Large intestine (tissue), 3 donors: Measurements from ENCODE around the gene DDX24. TPM values are rescaled to one million over a fixed set of nuclear protein-coding genes. Genes with fewer than 3 reads are reported as not detected.
A peak's percentile ranks its signal among the peaks of the same experiment; 100 is the strongest.

Source experiments
- DNase-seq, 2 donors: peaks; one replicate each; pipeline versions ENCODE4 v3.0.0 to v3.0.0-alpha.2; 2013
- H3K27ac ChIP-seq: one replicate; pipeline ENCODE4 v1.5.1; 2013; ENCODE audit warnings: low read length
- H3K27me3 ChIP-seq: 2 replicates; pipeline ENCODE4 v1.6.1; 2013; ENCODE audit warnings: low read length; ENCODE audit not compliant: control insufficient read depth, insufficient read depth
- H3K36me3 ChIP-seq: 2 replicates; pipeline ENCODE4 v1.6.1; 2013; ENCODE audit warnings: low read length; ENCODE audit not compliant: control insufficient read depth, insufficient read depth
- H3K4me1 ChIP-seq: one replicate; pipeline ENCODE4 v1.6.1; 2013; ENCODE audit warnings: low read length; ENCODE audit not compliant: control insufficient read depth, insufficient read depth
- H3K4me3 ChIP-seq: one replicate; pipeline ENCODE4 v1.5.1; 2013; ENCODE audit warnings: low read length
- H3K9me3 ChIP-seq: one replicate; pipeline ENCODE4 v1.6.1; 2013; ENCODE audit warnings: mild to moderate bottlenecking, low read depth, low read length, moderate library complexity; ENCODE audit not compliant: control insufficient read depth
- WGBS: methylation state at CpG from one replicate; pipeline ENCODE4 v1.1.5; 2013; ENCODE audit warnings: low lambda C conversion rate; ENCODE audit not compliant: insufficient coverage; 5-methylcytosine and 5-hydroxymethylcytosine counted together
- polyA plus RNA-seq: library from polyadenylated mRNA; unstranded; fragments of 120-200 nt; gene quantifications from one replicate; pipeline ENCODE4 v1.2.1, GENCODE V29; 2013

Gene DDX24
- polyA plus RNA-seq, 1 donor: 109 TPM

GRCh38 chr14:94104731-94105130, 23.7 kb upstream of the DDX24 start:
- Histone ChIP-seq H3K4me3 (no peak overlapping the region), H3K4me1 (no peaks in the 10 kb centered on the region), H3K36me3 (no peaks in the 10 kb centered on the region), H3K9me3 (no peaks in the 10 kb centered on the region), H3K27me3 (no peaks in the 10 kb centered on the region), H3K27ac (no peak overlapping the region)
- no CpG with 5 or more reads among the region's 10 CpGs for WGBS
- DNase-seq: no peak

GRCh38 chr14:94103554-94104150, 22.6 kb upstream of the DDX24 start:
- Histone ChIP-seq H3K36me3 (no peaks in the 10 kb centered on the region), H3K9me3 (no peaks in the 10 kb centered on the region), H3K4me3 (no peak overlapping the region), H3K27me3 (no peaks in the 10 kb centered on the region), H3K4me1 (no peaks in the 10 kb centered on the region), H3K27ac (no peak overlapping the region)
- WGBS: no CpG with 5 or more reads among the region's 7 CpGs
- no peak for DNase-seq

GRCh38 chr14:94102768-94103482, 21.9 kb upstream of the DDX24 start:
- H3K36me3 ChIP-seq: peaks cover 3% of the 10 kb centered on the region
- H3K27ac ChIP-seq: no peak overlapping the region
- DNase-seq: peak in 1 of 2 donors; percentile 41
- H3K4me1 ChIP-seq: no peaks in the 10 kb centered on the region
- H3K27me3 ChIP-seq: no peaks in the 10 kb centered on the region
- H3K4me3 ChIP-seq: no peak overlapping the region
- no CpG with 5 or more reads among the region's 8 CpGs for WGBS
- H3K9me3 ChIP-seq: no peaks in the 10 kb centered on the region

- Histone ChIP-seq H3K9me3 (no peaks in the 10 kb centered on the region), H3K36me3 (peaks cover 10% of the 10 kb centered on the region), H3K27me3 (no peaks in the 10 kb centered on the region), H3K27ac (no peak overlapping the region), H3K4me3 (no peak overlapping the region), H3K4me1 (no peaks in the 10 kb centered on the region)
- no CpG with 5 or more reads among the region's 10 CpGs for WGBS
- DNase-seq: no peak
These were observed 20.7 kb upstream of the DDX24 start for GRCh38 chr14:94101748-94102147.

- Histone ChIP-seq H3K4me3 (no peak overlapping the region), H3K27me3 (no peaks in the 10 kb centered on the region), H3K36me3 (peaks cover 10% of the 10 kb centered on the region), H3K27ac (no peak overlapping the region), H3K9me3 (no peaks in the 10 kb centered on the region), H3K4me1 (no peaks in the 10 kb centered on the region)
- WGBS: no CpG with 5 or more reads among the region's 4 CpGs
- DNase-seq: no peak
These were observed 19.8 kb upstream of the DDX24 start for GRCh38 chr14:94100847-94101246.

- DNase-seq: no peak
- H3K9me3 ChIP-seq: no peaks in the 10 kb centered on the region
- H3K27ac ChIP-seq: no peak overlapping the region
- no peaks in the 10 kb centered on the region for H3K4me1 ChIP-seq
- H3K36me3 ChIP-seq: peaks cover 12% of the 10 kb centered on the region
- 92% methylated on average over 2 of the region's 6 CpGs for WGBS
- no peaks in the 10 kb centered on the region for H3K27me3 ChIP-seq
- no peak overlapping the region for H3K4me3 ChIP-seq
These were observed 18.0 kb upstream of the DDX24 start for GRCh38 chr14:94099006-94099405.

GRCh38 chr14:94098326-94098992, 17.5 kb upstream of the DDX24 start:
- 100% methylated on average over 1 of the region's 10 CpGs for WGBS
- no peaks in the 10 kb centered on the region for H3K27me3 ChIP-seq
- no peak for DNase-seq
- H3K9me3 ChIP-seq: no peaks in the 10 kb centered on the region
- peaks cover 12% of the 10 kb centered on the region for H3K36me3 ChIP-seq
- H3K4me3 ChIP-seq: no peak overlapping the region
- H3K4me1 ChIP-seq: no peaks in the 10 kb centered on the region
- H3K27ac ChIP-seq: no peak overlapping the region

GRCh38 chr14:94097091-94097490, 16.1 kb upstream of the DDX24 start:
- H3K9me3 ChIP-seq: no peaks in the 10 kb centered on the region
- H3K36me3 ChIP-seq: peaks cover 12% of the 10 kb centered on the region
- WGBS: 100% methylated on average over 1 of the region's 4 CpGs
- no peak overlapping the region for H3K27ac ChIP-seq
- no peaks in the 10 kb centered on the region for H3K4me1 ChIP-seq
- no peaks in the 10 kb centered on the region for H3K27me3 ChIP-seq
- no peak overlapping the region for H3K4me3 ChIP-seq
- no peak for DNase-seq

GRCh38 chr14:94093418-94093817, 12.4 kb upstream of the DDX24 start:
- H3K36me3 ChIP-seq: peaks cover 10% of the 10 kb centered on the region
- no peak for DNase-seq
- H3K4me1 ChIP-seq: no peaks in the 10 kb centered on the region
- no peaks in the 10 kb centered on the region for H3K27me3 ChIP-seq
- no peak overlapping the region for H3K4me3 ChIP-seq
- no CpG with 5 or more reads among the region's 2 CpGs for WGBS
- H3K27ac ChIP-seq: no peak overlapping the region
- H3K9me3 ChIP-seq: no peaks in the 10 kb centered on the region

- H3K9me3 ChIP-seq: no peaks in the 10 kb centered on the region
- no CpG with 5 or more reads among the region's 4 CpGs for WGBS
These were observed 8.5 kb upstream of the DDX24 start for GRCh38 chr14:94089479-94089878.

More at GRCh38 chr14:94089479-94089878, 8.5 kb upstream of the DDX24 start:
- Histone ChIP-seq H3K4me1 (peaks cover 2% of the 10 kb centered on the region), H3K27me3 (no peaks in the 10 kb centered on the region), H3K4me3 (no peak overlapping the region), H3K27ac (no peak overlapping the region), H3K36me3 (no peaks in the 10 kb centered on the region)
- DNase-seq: no peak
